Endodermal cell (in vitro differentiated cells): Measurements from ENCODE around the gene RALA. TPM values are rescaled to one million over a fixed set of nuclear protein-coding genes. Genes with fewer than 3 reads are reported as not detected.

Source experiments
- DNase-seq: peaks from one replicate; pipeline ENCODE4 v3.0.0-alpha.2; 2017
- H3K27ac ChIP-seq: 2 replicates; pipeline ENCODE4 v1.5.1; 2013; ENCODE audit warnings: mild to moderate bottlenecking, low read depth, low read length, moderate library complexity
- H3K27me3 ChIP-seq: 2 replicates; pipeline ENCODE4 v1.6.1; 2013; ENCODE audit warnings: mild to moderate bottlenecking, low read length, moderate library complexity; ENCODE audit not compliant: insufficient read depth, control insufficient read depth, poor library complexity, severe bottlenecking
- H3K36me3 ChIP-seq: 2 replicates; pipeline ENCODE4 v1.7.0; 2013; ENCODE audit warnings: mild to moderate bottlenecking, low read length, moderate library complexity; ENCODE audit not compliant: control insufficient read depth, insufficient read depth
- H3K4me1 ChIP-seq: one replicate; pipeline ENCODE4 v1.7.0; 2013; ENCODE audit warnings: low read length; ENCODE audit not compliant: control insufficient read depth, insufficient read depth
- H3K4me3 ChIP-seq: 2 replicates; pipeline ENCODE4 v1.5.1; 2013; ENCODE audit warnings: mild to moderate bottlenecking, low read length, moderate library complexity
- H3K9ac ChIP-seq: 2 replicates; pipeline ENCODE4 v1.6.1; 2013; ENCODE audit warnings: mild to moderate bottlenecking, low read length, moderate library complexity; ENCODE audit not compliant: poor library complexity, severe bottlenecking; ENCODE audit errors: extremely low read depth
- H3K9me3 ChIP-seq: 2 replicates; pipeline ENCODE4 v1.6.1; 2013; ENCODE audit warnings: mild to moderate bottlenecking, low read length, moderate library complexity; ENCODE audit not compliant: control insufficient read depth
- H3K27ac Mint-ChIP-seq: 2 replicates; pipeline ENCODE4 v1.8.0; 2020; ENCODE audit warnings: mixed read lengths
- H3K27me3 Mint-ChIP-seq: 2 replicates; pipeline ENCODE4 v1.8.0; 2021; ENCODE audit warnings: mild to moderate bottlenecking, mixed read lengths; ENCODE audit not compliant: insufficient read depth
- H3K36me3 Mint-ChIP-seq: 2 replicates; pipeline ENCODE4 v1.8.0; 2020; ENCODE audit warnings: low read depth, mixed read lengths
- H3K4me1 Mint-ChIP-seq: 2 replicates; pipeline ENCODE4 v1.8.0; 2020; ENCODE audit warnings: mixed read lengths
- H3K4me3 Mint-ChIP-seq: 2 replicates; pipeline ENCODE4 v1.8.0; 2020; ENCODE audit warnings: mild to moderate bottlenecking, moderate library complexity, mixed read lengths
- H3K9me3 Mint-ChIP-seq: 2 replicates; pipeline ENCODE4 v1.8.0; 2020; ENCODE audit warnings: mild to moderate bottlenecking, mixed read lengths
- WGBS, 2 experiments: methylation state at CpG; one replicate each; pipeline versions ENCODE4 v1.1.5 to v1.1.7; 2013; ENCODE audit warnings: missing lambda C conversion rate in 2 of 2, mixed read lengths in 1 of 2; ENCODE audit not compliant: insufficient coverage in 1 of 2, insufficient read length in 1 of 2; 5-methylcytosine and 5-hydroxymethylcytosine counted together
- total RNA-seq, 2 donors: library from RNA; stranded (reverse); fragmentation: NEBNext Ultra II Directional in 1 of 2; extraction: Animal tissue kit (Norgen Biotek cat#: 25700) in 1 of 2; gene quantifications; 2 replicates in 1 of 2; 3 replicates in 1 of 2; pipeline ENCODE4 v1.2.1, GENCODE V29; 2021
- TF ChIP-seq, protein P1 (sequence below): fragments of 200-600 bp; sonication (generic); conservative IDR thresholded peaks from 2 replicates; pipeline ENCODE4 v1.5.0; 2021; ENCODE audit warnings: antibody characterized with exemption, mild to moderate bottlenecking

Gene RALA
- total RNA-seq, 2 donors from 2014 or later: 43.9 to 46.4 TPM

DNA sequence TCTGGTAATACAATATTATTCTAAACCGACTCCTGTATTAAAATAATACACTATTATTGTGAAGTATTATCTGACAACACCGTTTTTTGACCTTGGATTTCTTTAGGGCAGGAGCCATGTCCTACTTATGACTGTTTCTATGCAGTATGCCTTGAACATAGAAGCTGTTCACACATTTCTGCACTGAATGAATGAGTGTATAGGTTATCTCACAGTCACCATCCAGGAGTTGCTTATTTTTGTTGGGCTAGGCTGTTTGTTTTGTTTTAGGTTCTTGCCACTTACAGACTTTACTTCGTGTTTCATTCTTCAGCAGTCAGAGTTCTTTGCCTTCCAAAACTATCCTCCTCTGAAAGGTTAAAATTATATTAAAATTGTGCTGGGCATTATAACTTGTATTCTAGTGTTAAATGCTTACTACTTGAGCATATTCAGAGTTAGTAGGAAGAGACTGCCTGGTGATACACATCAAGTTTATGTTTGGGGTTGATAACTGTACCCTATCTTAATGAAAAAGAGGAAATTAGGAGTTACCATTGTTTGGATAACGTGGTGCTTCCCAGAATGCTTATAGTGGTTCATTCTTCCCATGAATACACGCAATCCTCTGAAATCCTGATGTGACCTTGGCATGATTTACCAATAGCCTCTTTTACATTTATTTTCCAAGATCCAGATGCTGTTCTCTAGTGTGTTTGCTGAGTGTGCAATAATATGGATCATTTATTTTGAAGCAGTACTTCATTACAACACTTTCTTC lies 1.7 kb downstream of the RALA start:
- peaks cover 6% of the 10 kb centered on the region for H3K36me3 Mint-ChIP-seq
- WGBS, 2 experiments: 78 to 80% methylated on average over 1 to 5 of the region's 5 CpGs
- Histone ChIP-seq H3K4me3 (peak overlapping the region; percentile 92), H3K27ac (no peak overlapping the region), H3K9me3 (no peaks in the 10 kb centered on the region), H3K9ac (peak overlapping the region; percentile 87), H3K4me1 (peaks cover 6% of the 10 kb centered on the region), H3K36me3 (peaks cover 1% of the 10 kb centered on the region), H3K27me3 (no peaks in the 10 kb centered on the region)
- DNase-seq: no peak
- H3K27ac Mint-ChIP-seq: no peak overlapping the region
- H3K4me1 Mint-ChIP-seq: peaks cover 42% of the 10 kb centered on the region
- H3K27me3 Mint-ChIP-seq: no peaks in the 10 kb centered on the region
- TF ChIP-seq, protein P1, sequence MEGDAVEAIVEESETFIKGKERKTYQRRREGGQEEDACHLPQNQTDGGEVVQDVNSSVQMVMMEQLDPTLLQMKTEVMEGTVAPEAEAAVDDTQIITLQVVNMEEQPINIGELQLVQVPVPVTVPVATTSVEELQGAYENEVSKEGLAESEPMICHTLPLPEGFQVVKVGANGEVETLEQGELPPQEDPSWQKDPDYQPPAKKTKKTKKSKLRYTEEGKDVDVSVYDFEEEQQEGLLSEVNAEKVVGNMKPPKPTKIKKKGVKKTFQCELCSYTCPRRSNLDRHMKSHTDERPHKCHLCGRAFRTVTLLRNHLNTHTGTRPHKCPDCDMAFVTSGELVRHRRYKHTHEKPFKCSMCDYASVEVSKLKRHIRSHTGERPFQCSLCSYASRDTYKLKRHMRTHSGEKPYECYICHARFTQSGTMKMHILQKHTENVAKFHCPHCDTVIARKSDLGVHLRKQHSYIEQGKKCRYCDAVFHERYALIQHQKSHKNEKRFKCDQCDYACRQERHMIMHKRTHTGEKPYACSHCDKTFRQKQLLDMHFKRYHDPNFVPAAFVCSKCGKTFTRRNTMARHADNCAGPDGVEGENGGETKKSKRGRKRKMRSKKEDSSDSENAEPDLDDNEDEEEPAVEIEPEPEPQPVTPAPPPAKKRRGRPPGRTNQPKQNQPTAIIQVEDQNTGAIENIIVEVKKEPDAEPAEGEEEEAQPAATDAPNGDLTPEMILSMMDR: no peak
- peak overlapping the region; percentile 80 for H3K4me3 Mint-ChIP-seq
- H3K9me3 Mint-ChIP-seq: no peaks in the 10 kb centered on the region

DNA sequence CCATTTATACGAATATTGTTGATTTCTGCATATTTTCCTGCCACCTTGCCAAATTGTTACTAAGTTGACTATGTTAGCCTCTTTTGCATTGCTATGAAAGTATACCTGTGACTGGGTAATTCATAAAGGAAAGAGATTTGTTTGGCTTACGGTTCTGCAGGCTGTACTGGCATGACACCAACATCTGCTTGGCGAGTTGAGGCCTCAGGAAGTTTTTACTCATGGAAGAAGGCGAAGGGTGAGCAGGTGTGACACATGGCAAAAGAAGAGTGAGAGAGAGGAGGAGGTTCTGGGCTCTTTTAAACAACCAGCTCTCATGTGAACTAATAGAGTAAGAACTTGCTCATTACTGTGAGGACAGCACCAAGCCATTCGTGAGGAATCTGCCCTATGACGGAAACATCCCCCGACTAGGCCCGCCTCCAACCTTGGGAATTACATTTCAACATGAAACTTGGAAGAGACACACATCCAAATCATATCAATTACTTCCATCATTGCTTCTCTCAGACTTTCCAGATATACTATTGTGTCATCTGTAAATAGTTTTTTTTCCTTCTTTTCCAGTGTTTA lies 8.4 kb downstream of the RALA start:
- Histone ChIP-seq H3K36me3 (peaks cover 27% of the 10 kb centered on the region), H3K27me3 (no peaks in the 10 kb centered on the region), H3K9ac (no peak overlapping the region), H3K27ac (no peak overlapping the region), H3K4me1 (no peaks in the 10 kb centered on the region), H3K4me3 (no peak overlapping the region), H3K9me3 (no peaks in the 10 kb centered on the region)
- Mint-ChIP-seq H3K9me3 (no peaks in the 10 kb centered on the region), H3K4me1 (peaks cover 17% of the 10 kb centered on the region), H3K36me3 (peaks cover 34% of the 10 kb centered on the region), H3K27me3 (no peaks in the 10 kb centered on the region), H3K27ac (peak overlapping the region; percentile 59), H3K4me3 (no peak overlapping the region)
- DNase-seq: no peak
- WGBS, 2 experiments: 95 to 97% methylated on average over 7 to 8 of the region's 8 CpGs
- TF ChIP-seq, protein P1: no peak

DNA sequence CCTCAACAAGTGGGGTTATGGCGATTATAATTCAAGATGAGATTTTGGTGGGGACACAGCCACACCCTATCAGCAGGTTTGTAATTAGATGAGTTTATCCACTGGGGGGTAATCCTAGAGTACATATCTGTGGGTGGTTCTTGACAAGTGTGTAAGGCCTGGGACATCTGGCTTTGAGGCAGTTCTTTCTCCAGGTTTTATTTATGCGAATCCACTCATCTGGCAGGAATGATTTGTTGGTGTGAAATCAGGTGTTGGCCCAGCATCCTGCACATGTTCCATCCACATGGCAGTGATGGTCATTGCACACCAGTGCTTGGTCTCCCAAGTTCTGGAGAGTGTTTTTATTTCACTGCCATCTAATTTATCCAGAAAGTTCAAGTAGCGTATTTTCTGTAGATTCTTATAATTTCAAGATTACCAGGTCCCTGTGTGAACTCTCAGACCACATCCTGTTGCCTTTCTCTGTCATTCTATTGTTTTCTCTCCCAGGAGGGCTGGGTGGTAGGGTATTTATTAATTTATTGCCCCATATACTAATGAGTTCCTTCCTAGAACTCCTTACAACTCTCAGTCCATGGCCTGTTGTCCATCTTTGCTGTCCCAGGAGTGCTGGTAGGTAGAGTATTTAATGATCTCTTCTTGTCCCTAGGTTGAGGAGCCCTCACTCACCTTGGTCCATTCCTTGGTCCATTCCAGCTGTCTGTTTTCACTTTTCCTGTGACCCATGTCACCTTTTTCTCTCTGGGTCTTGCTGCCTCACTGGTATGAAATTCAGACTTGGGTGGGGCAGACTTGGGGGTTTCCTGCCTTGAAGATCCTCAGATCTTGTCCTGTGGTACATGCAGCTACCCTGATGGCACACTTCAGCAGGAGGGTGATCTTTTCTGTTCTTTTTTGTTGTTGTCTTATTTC lies 10.4 kb downstream of the RALA start:
- Mint-ChIP-seq H3K27me3 (no peaks in the 10 kb centered on the region), H3K36me3 (peaks cover 41% of the 10 kb centered on the region), H3K4me3 (no peak overlapping the region), H3K4me1 (peaks cover 5% of the 10 kb centered on the region), H3K9me3 (no peaks in the 10 kb centered on the region), H3K27ac (no peak overlapping the region)
- Histone ChIP-seq H3K27ac (no peak overlapping the region), H3K4me3 (no peak overlapping the region), H3K9ac (no peak overlapping the region), H3K9me3 (no peaks in the 10 kb centered on the region), H3K27me3 (no peaks in the 10 kb centered on the region), H3K4me1 (no peaks in the 10 kb centered on the region), H3K36me3 (peaks cover 40% of the 10 kb centered on the region)
- TF ChIP-seq, protein P1: no peak
- DNase-seq: no peak
- 95 to 100% methylated on average over 1 to 3 of the region's 3 CpGs for WGBS, 2 experiments
